Astrocyte of the cerebellum (primary cell): Measurements from ENCODE around the gene TTC17.

ENCODE experiments used
- DNase-seq: peaks from one replicate; pipeline ENCODE4 v3.0.0-alpha.2; 2011; ENCODE audit warnings: low read depth
- H3K4me3 ChIP-seq: 2 replicates; pipeline ENCODE4 v1.5.1; 2011; ENCODE audit warnings: mild to moderate bottlenecking, low read depth, low read length, moderate library complexity
- CTCF ChIP-seq: IDR thresholded peaks from 2 replicates; pipeline ENCODE4 v1.5.1; 2012; ENCODE audit warnings: low read length, low read depth, moderate library complexity, mild to moderate bottlenecking; ENCODE audit errors: missing control alignments
- in situ Hi-C: cut with HindIII; loops from 2 replicates; pipeline ENCODE4 v1.10.0; 2017; ENCODE audit warnings: low sequenced_read_pairs

TTC17 gene

GRCh38 chr11:43537833-43538615, 179.3 kb downstream of the TTC17 start:
- H3K4me3 ChIP-seq = no peak overlapping the region
- in situ Hi-C loops = no loop called here
- DNase-seq = no peak
- TF ChIP-seq CTCF = no peak

- no peak for TF ChIP-seq CTCF
- in situ Hi-C loops = no loop called here
- no peak overlapping the region for H3K4me3 ChIP-seq
- DNase-seq = no peak
Observed at GRCh38 chr11:43541993-43542392, 183.3 kb downstream of the TTC17 start.

GRCh38 chr11:43542750-43543712, 184.3 kb downstream of the TTC17 start:
- no peak overlapping the region for H3K4me3 ChIP-seq
- TF ChIP-seq CTCF = no peak
- in situ Hi-C loops = no loop called here
- DNase-seq = no peak
